Measurements from ENCODE around the gene USP30.

- TF ChIP-seq POLR2AphosphoS5 (IDR thresholded peaks at IDR 0.05; ENCODE audit: borderline replicate concordance, low read depth, low read length) (no peak; the same call in 1 of the 2 replicates), FOXP2 (optimal IDR thresholded peaks at IDR 0.05; ENCODE audit: control extremely low read depth, extremely low read length, insufficient read depth) (no peak), EZH2 (IDR thresholded peaks at IDR 0.05) (no peak)
Observed at GRCh38 chr12:109085590-109085989, 33.2 kb downstream of the USP30 start.

Data from SK-N-MC (cell line).